Sigmoid colon (tissue), 4 donors: ENCODE measurements around the gene UBA52.

Experiments
- EP300 ChIP-seq, 4 donors: sonication (generic); formaldehyde crosslinking; IDR thresholded peaks; one replicate each; pipeline ENCODE4 v1.6.1; 2017; ENCODE audit warnings: antibody characterized with exemption in 4 of 4
- POLR2A ChIP-seq, 2 donors: fragments of 450-650 bp; IDR thresholded peaks; one replicate each; pipeline ENCODE4 v1.6.1; 2016; ENCODE audit warnings: antibody characterized with exemption in 2 of 2, mild to moderate bottlenecking in 2 of 2, moderate library complexity in 2 of 2
- POLR2AphosphoS5 ChIP-seq, 4 donors: sonication (generic); formaldehyde crosslinking; IDR thresholded peaks; one replicate each; pipeline ENCODE4 v1.6.1; 2017; ENCODE audit warnings: antibody characterized with exemption in 4 of 4
- TF ChIP-seq, protein P1 (sequence below), 4 experiments: fragments of 450-650 bp in 3 of 4; fragments of 200-600 bp in 1 of 4; IDR thresholded peaks; one replicate each; pipeline ENCODE4 v1.5.1; 2016 to 2019; ENCODE audit warnings: antibody characterized with exemption in 4 of 4, mild to moderate bottlenecking in 3 of 4, moderate library complexity in 2 of 4

DNA sequence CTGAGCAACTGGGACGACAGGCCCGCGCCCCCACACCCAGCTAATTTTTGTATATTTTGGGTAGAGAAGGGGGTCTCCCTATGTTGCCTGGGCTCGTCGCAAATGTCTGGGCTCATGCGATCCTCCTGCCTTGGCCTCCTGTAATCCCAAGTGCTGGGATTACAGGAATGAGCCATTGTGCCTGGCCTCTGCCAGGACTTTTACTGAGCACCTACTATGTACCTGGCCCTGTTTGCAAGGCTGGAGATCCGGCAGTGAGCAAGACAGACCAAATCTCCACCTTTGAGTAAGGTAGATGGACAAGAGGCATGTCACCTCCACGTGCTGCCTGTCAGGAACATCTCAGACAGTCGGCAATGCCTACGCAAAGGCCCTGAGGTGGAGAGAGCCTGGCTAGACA is 35.2 kb upstream of the UBA52 start:
- TF ChIP-seq, protein P1, sequence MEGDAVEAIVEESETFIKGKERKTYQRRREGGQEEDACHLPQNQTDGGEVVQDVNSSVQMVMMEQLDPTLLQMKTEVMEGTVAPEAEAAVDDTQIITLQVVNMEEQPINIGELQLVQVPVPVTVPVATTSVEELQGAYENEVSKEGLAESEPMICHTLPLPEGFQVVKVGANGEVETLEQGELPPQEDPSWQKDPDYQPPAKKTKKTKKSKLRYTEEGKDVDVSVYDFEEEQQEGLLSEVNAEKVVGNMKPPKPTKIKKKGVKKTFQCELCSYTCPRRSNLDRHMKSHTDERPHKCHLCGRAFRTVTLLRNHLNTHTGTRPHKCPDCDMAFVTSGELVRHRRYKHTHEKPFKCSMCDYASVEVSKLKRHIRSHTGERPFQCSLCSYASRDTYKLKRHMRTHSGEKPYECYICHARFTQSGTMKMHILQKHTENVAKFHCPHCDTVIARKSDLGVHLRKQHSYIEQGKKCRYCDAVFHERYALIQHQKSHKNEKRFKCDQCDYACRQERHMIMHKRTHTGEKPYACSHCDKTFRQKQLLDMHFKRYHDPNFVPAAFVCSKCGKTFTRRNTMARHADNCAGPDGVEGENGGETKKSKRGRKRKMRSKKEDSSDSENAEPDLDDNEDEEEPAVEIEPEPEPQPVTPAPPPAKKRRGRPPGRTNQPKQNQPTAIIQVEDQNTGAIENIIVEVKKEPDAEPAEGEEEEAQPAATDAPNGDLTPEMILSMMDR (IDR thresholded peaks at IDR 0.05): no peak
- TF ChIP-seq POLR2A (IDR thresholded peaks at IDR 0.05): no peak
- TF ChIP-seq POLR2AphosphoS5 (IDR thresholded peaks at IDR 0.05): no peak
- no peak for TF ChIP-seq EP300 (IDR thresholded peaks at IDR 0.05)
